Pancreas (tissue), 10 donors: ENCODE data around the gene OTUD5. TPM values are rescaled to one million over a fixed set of nuclear protein-coding genes. Genes with fewer than 3 reads are reported as not detected.
A peak's percentile ranks its signal among the peaks of the same experiment; 100 is the strongest.

ENCODE experiments used
- ATAC-seq, 4 donors: fragments of 200-7000 bp; cut with Tn5 transposase; one replicate each; pipeline versions ENCODE4 v1.8.0 to v1.9.1; 2020; ENCODE audit warnings: mild to moderate bottlenecking in 4 of 4, moderate library complexity in 4 of 4
- DNase-seq, 6 donors: peaks; one replicate each; pipeline ENCODE4 v3.0.0-alpha.2; 2020
- FAIRE-seq: peaks from 2 replicates; lab custom pipeline; 2012; peaks lifted over from hg19 to GRCh38; lab: Jason Lieb, UNC
- H3K27ac ChIP-seq, 4 donors: fragments of 200-600 bp; sonication (generic); 1 replicate in 3 of 4; 2 replicates in 1 of 4; pipeline versions ENCODE4 v1.5.0 to v1.8.0; 2020
- H3K27me3 ChIP-seq, 4 donors: fragments of 200-600 bp; one replicate each; pipeline ENCODE4 v1.8.0; 2021
- H3K36me3 ChIP-seq, 3 donors: fragments of 200-600 bp; sonication (generic) in 1 of 3; one replicate each; pipeline versions ENCODE4 v1.5.0 to v1.8.0; 2020 to 2021
- H3K4me1 ChIP-seq, 3 donors: fragments of 200-600 bp; one replicate each; pipeline ENCODE4 v1.8.0; 2021
- H3K4me3 ChIP-seq, 4 donors: fragments of 200-600 bp; sonication (generic) in 2 of 4; one replicate each; pipeline versions ENCODE4 v1.5.0 to v1.8.0; 2020 to 2021
- H3K9me3 ChIP-seq, 4 donors: fragments of 200-600 bp; one replicate each; pipeline ENCODE4 v1.8.0; 2021
- WGBS, 2 donors: extraction: QIAGEN DNeasy Blood & Tissue Kit; methylation state at CpG; one replicate each; pipeline ENCODE4 v1.1.7; 2013; 5-methylcytosine and 5-hydroxymethylcytosine counted together
- intact Hi-C, 3 donors: fragments of 100-400 bp; cut with DNase I; formaldehyde crosslinking; loops; one replicate each; pipeline versions ENCODE4 v1.11.1 to v1.14.2; 2022
- polyA plus RNA-seq, 2 donors: library from polyadenylated mRNA; stranded (reverse); fragments of 200-250 nt; gene quantifications; one replicate each; pipeline ENCODE4 v1.2.3, GENCODE V29; 2013
- total RNA-seq, 6 donors: library from RNA; stranded (reverse); fragmentation: NEBNext Ultra II Directional in 4 of 6; extraction: Animal tissue kit (Norgen Biotek cat#: 25700) in 4 of 6; gene quantifications; one replicate each; pipeline versions ENCODE4 v1.2.1 to v1.2.4, GENCODE V29; 2021 to 2023
- TF ChIP-seq, protein P1 (sequence below), 4 donors: fragments of 200-600 bp; sonication (generic) in 3 of 4; IDR thresholded peaks; one replicate each; pipeline versions ENCODE4 v1.5.0 to v1.8.0; 2021; ENCODE audit warnings: antibody characterized with exemption in 4 of 4
- donor health status: healthy with polysubstance abuse.
- donor health status: DM: no; HTN: no; CAD: no; lungs with moderate emphysema.
- donor health status: DM: no; HTN: no; CAD: no.
- donor health status: control.
- donor health status: control.
- donor health status: Bipolar disorder and iron deficiency.
- donor health status: DM: yes; HTN: yes; CAD: no.
- donor health status: DM: no; HTN: no; CAD: no.
- donor health status: DM: no; HTN: no; CAD: no.
- donor health status: DM: yes; HTN: yes; CAD: no.

Gene OTUD5
- total and polyA plus RNA-seq, 8 donors = 14.2 to 34.3 (median 19.3) TPM

DNA sequence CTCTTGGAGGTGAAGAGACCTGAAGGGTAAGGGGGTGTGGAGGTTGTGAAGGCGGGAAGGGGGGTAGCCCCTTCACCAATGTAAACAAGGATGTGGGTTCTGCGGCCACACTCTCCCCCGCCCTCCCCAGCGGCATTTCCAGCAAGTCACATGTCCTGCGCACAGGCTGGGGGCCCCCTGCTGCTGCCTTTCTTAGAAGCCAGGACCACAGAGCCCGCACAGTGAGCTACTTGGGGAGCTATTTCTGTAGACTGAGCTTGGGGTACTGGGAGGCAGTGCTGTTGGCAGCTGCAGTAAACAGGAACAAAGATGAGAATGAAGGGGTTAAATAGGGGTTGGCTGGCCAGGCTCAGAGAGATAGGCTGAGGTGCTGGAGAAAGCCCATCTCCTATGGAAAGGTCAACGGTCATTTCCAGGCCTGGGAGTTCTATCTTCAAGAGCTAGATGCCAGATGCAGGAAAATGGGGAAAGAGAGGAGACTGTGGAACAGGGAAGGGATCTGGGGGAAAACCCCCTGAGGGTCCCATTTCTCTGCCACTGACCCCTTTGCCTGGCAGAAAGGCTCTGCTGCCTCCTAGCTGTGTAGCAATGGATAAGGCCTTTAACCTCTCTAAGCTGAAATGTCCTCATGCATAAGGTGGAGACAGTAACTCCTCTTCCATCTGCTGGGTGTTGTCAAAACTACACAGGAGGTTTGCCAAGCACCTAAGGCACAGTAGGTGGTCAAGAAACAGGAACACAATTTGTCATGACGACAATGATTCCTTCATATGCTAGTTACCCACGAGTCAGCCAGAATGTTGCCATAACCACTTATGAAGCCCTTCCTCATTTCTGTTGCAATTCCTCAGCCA is 20.1 kb downstream of the OTUD5 start:
- FAIRE-seq = no peak
- TF ChIP-seq, protein P1, sequence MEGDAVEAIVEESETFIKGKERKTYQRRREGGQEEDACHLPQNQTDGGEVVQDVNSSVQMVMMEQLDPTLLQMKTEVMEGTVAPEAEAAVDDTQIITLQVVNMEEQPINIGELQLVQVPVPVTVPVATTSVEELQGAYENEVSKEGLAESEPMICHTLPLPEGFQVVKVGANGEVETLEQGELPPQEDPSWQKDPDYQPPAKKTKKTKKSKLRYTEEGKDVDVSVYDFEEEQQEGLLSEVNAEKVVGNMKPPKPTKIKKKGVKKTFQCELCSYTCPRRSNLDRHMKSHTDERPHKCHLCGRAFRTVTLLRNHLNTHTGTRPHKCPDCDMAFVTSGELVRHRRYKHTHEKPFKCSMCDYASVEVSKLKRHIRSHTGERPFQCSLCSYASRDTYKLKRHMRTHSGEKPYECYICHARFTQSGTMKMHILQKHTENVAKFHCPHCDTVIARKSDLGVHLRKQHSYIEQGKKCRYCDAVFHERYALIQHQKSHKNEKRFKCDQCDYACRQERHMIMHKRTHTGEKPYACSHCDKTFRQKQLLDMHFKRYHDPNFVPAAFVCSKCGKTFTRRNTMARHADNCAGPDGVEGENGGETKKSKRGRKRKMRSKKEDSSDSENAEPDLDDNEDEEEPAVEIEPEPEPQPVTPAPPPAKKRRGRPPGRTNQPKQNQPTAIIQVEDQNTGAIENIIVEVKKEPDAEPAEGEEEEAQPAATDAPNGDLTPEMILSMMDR (IDR thresholded peaks at IDR 0.05) = no peak

DNA sequence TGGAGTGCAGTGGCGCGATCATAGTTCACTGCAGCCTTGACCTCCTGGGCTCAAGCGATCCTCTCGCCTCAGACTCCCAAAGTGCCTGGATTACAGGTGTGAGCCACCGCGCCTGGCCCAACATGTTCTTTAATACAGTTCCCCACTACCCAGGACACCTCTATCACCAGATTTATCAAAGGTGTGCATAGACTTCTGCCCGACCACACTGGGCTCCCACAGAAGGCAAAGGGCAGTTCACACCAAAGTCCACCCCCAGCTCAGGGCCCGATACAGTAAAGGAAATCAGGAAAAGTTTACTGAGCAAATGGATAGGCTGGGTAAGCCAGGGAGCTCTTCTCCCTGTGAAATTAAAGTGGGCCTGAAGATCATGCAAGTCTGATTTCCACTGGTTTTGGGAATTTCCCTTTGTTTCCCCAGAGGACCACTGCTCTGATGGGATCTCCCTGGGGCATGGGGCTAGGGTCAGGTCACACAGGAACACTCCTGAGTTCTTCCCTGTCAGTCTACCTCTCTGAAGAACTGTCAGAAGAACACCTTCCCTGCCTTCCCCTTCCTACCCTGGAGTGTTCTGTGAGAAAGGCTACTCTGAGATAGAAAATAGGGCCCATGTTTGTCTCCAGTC is 20.9 kb downstream of the OTUD5 start:
- H3K36me3 ChIP-seq = peaks cover 0 to 6% (median 0%) of the 10 kb centered on the region in 3 donors
- no peaks in the 10 kb centered on the region for H3K9me3 ChIP-seq
- H3K27me3 ChIP-seq = no peaks in the 10 kb centered on the region
- H3K4me3 ChIP-seq = no peak overlapping the region
- intact Hi-C loops = no loop called here
- H3K27ac ChIP-seq = no peak overlapping the region
- FAIRE-seq = no peak
- ATAC-seq = no peak
- 89 to 91% methylated on average over 8 of the region's 8 CpGs for WGBS, 2 donors
- TF ChIP-seq, protein P1 (IDR thresholded peaks at IDR 0.05) = no peak
- no peak for DNase-seq
- peaks cover 0 to under 1% (median 0%) of the 10 kb centered on the region in 3 donors for H3K4me1 ChIP-seq

More for the DNA sequence above, 20.1 kb downstream of the OTUD5 start:
- Histone ChIP-seq H3K4me1 (peaks cover 0 to 3% (median 0%) of the 10 kb centered on the region in 3 donors), H3K36me3 (peaks cover 0 to 6% (median 0%) of the 10 kb centered on the region in 3 donors), H3K27me3 (no peaks in the 10 kb centered on the region), H3K4me3 (no peak overlapping the region), H3K9me3 (no peaks in the 10 kb centered on the region), H3K27ac (peak overlapping the region in 2 of 4 donors; percentile 12 to 23)
- intact Hi-C loops = no loop called here
- DNase-seq (peak in 1 of 6 donors; percentile 50), ATAC-seq (peak in 3 of 4 donors; percentile 55 to 64 (median 57))
- WGBS, 2 donors = 64 to 68% methylated on average over 9 of the region's 9 CpGs

DNA sequence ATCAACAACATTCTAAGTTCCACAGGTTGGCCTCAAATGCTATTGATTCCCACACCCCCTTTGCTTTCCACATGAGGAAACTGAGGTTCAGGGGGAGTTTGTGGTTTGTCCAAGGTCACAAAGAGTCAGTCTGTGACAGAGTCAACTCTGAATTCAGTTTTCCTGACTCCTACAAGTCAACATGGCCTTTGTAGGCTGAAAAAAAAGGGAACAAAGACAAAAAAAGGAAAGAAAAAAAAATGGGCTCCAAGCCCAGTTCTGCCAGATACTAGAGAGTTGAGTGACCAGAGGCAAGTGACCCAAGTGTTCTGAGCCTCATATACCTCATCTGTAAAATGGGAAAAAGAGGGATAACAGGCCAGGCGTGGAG is 22.1 kb downstream of the OTUD5 start:
- intact Hi-C loops = no loop called here
- Histone ChIP-seq H3K4me1 (no peaks in the 10 kb centered on the region), H3K27me3 (no peaks in the 10 kb centered on the region), H3K36me3 (peaks cover 0 to 6% (median 0%) of the 10 kb centered on the region in 3 donors), H3K27ac (no peak overlapping the region), H3K4me3 (no peak overlapping the region), H3K9me3 (no peaks in the 10 kb centered on the region)
- no peak for FAIRE-seq
- TF ChIP-seq, protein P1 (IDR thresholded peaks at IDR 0.05) = no peak
- ATAC-seq = no peak
- no peak for DNase-seq
- 74 to 76% methylated on average over 1 of the region's 1 CpG for WGBS, 2 donors

DNA sequence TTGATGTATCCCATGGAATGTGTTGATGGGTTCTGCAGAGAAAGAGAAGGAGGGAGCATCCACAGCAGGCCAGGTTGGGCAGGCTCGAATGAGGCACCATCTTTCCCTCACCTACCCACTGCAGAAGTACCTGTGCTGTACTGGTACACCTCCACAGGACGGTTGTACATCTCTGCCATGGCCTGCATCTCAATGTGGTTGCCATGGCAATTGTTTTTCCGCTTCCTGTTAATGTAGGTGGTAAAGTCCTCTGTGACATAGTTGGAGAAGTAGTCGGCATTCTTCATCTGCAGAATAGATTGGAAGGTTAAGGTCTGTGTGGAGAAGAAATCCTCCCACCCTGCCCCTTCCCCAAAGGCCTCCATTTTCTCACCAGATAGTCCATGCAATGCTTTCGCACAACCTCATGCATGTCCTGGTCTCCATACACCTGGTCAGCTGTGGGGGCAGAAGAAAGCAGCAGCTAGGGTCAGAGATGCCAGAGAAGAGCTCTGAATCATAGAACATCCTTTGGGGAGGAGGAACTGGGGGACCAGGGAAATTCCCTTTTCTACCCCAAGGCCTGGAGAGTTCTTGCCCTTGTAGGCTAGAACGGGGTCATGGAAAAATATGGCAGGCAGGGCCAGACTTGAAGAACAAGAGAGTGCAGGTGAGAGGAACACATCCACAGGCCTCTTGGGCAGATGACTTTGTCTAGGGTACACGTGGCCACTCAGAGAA is 22.7 kb downstream of the OTUD5 start:
- no peaks in the 10 kb centered on the region for H3K9me3 ChIP-seq
- H3K27ac ChIP-seq = no peak overlapping the region
- intact Hi-C loops = no loop called here
- H3K4me1 ChIP-seq = no peaks in the 10 kb centered on the region
- no peaks in the 10 kb centered on the region for H3K27me3 ChIP-seq
- ATAC-seq = no peak
- DNase-seq = no peak
- H3K36me3 ChIP-seq = peaks cover 0 to 6% (median 0%) of the 10 kb centered on the region in 3 donors
- 64 to 86% methylated on average over 7 of the region's 7 CpGs for WGBS, 2 donors
- H3K4me3 ChIP-seq = no peak overlapping the region
- no peak for FAIRE-seq
- TF ChIP-seq, protein P1 (IDR thresholded peaks at IDR 0.05) = no peak
